GM23248 (cell line): ENCODE data around the gene SPATA2L. TPM values are rescaled to one million over a fixed set of nuclear protein-coding genes. Genes with fewer than 3 reads are reported as not detected.
A peak's percentile ranks its signal among the peaks of the same experiment; 100 is the strongest.
"Not testable (repeated sequence)": the region's sequence is repeated elsewhere in the genome, so short reads cannot be mapped to it uniquely, and the experiment has no call there.

ENCODE experiments used
- DNase-seq: peaks from one replicate; pipeline ENCODE4 v3.0.0-alpha.2; 2015
- H2AFZ ChIP-seq: fragments of 200-600 bp; sonication (generic); 2 replicates; pipeline ENCODE4 v1.6.1; 2016; ENCODE audit warnings: antibody characterized with exemption
- H3F3A ChIP-seq: fragments of 200-600 bp; sonication (generic); 2 replicates; pipeline ENCODE4 v1.6.1; 2016; ENCODE audit warnings: mild to moderate bottlenecking, antibody characterized with exemption, mixed run types; ENCODE audit not compliant: insufficient read depth
- H3K27ac ChIP-seq: fragments of 200-600 bp; sonication (generic); 2 replicates; pipeline ENCODE4 v1.5.1; 2016; ENCODE audit warnings: mild to moderate bottlenecking
- H3K27me3 ChIP-seq: fragments of 200-600 bp; sonication (generic); replicated peaks from 2 replicates; pipeline ENCODE4 v1.6.1; 2016; ENCODE audit warnings: mild to moderate bottlenecking; ENCODE audit not compliant: insufficient read depth
- H3K36me3 ChIP-seq: fragments of 200-600 bp; sonication (generic); 2 replicates; pipeline ENCODE4 v1.6.1; 2016; ENCODE audit warnings: low read depth, mild to moderate bottlenecking
- H3K4me1 ChIP-seq: fragments of 200-600 bp; sonication (generic); 2 replicates; pipeline ENCODE4 v1.6.1; 2016; ENCODE audit warnings: mild to moderate bottlenecking; ENCODE audit not compliant: insufficient read depth
- H3K4me2 ChIP-seq: fragments of 200-600 bp; sonication (generic); one replicate; pipeline ENCODE4 v1.6.1; 2016; ENCODE audit warnings: mild to moderate bottlenecking; ENCODE audit not compliant: unreplicated experiment
- H3K4me3 ChIP-seq: fragments of 200-600 bp; sonication (generic); 2 replicates; pipeline ENCODE4 v1.5.1; 2016; ENCODE audit warnings: mild to moderate bottlenecking
- H3K79me2 ChIP-seq: fragments of 200-600 bp; sonication (generic); 2 replicates; pipeline ENCODE4 v1.6.1; 2016; ENCODE audit warnings: mild to moderate bottlenecking; ENCODE audit not compliant: insufficient read depth
- H3K9ac ChIP-seq: fragments of 200-600 bp; sonication (generic); 2 replicates; pipeline ENCODE4 v1.6.1; 2016; ENCODE audit warnings: mild to moderate bottlenecking
- H3K9me2 ChIP-seq: fragments of 200-600 bp; sonication (generic); 2 replicates; pipeline ENCODE4 v1.6.1; 2016; ENCODE audit warnings: mixed run types, mild to moderate bottlenecking, moderate library complexity; ENCODE audit not compliant: insufficient read depth
- H3K9me3 ChIP-seq: fragments of 200-600 bp; sonication (generic); one replicate; pipeline ENCODE4 v1.6.1; 2017; ENCODE audit warnings: low read depth
- H4K20me1 ChIP-seq: fragments of 200-600 bp; sonication (generic); 2 replicates; pipeline ENCODE4 v1.6.0; 2016; ENCODE audit not compliant: insufficient read depth
- EZH2 ChIP-seq: fragments of 200-600 bp; sonication (generic); IDR thresholded peaks from 2 replicates; pipeline ENCODE4 v1.6.1; 2018; ENCODE audit warnings: antibody characterized with exemption, mild to moderate bottlenecking; ENCODE audit not compliant: insufficient read depth, poor library complexity, severe bottlenecking
- EZH2phosphoT487 ChIP-seq: fragments of 200-600 bp; sonication (generic); IDR thresholded peaks from 2 replicates; pipeline ENCODE4 v1.6.1; 2018; ENCODE audit warnings: antibody characterized with exemption, moderate library complexity, mild to moderate bottlenecking, low read depth; ENCODE audit not compliant: insufficient read depth
- WGBS, 2 experiments: methylation state at CpG; one replicate each; pipeline ENCODE4 v1.1.6; 2015 to 2017; ENCODE audit warnings: low lambda C conversion rate in 2 of 2, low coverage in 1 of 2; ENCODE audit errors: missing lambda C conversion rate in 2 of 2; 5-methylcytosine and 5-hydroxymethylcytosine counted together
- in situ Hi-C: fragments of 300-500 bp; cut with MboI; formaldehyde crosslinking; loops from 2 replicates; pipeline ENCODE4 v1.15.0; 2020
- polyA plus RNA-seq: library from polyadenylated mRNA; unstranded; fragments of >200 nt; fragmentation: Nextera tagmentation; extraction: Ambion mirVana; gene quantifications from 2 replicates; pipeline ENCODE4 v1.2.1, GENCODE V29; 2016
- total RNA-seq: library from RNA; depleted of rRNA; stranded (reverse); fragments of >200 nt; shearing (Covaris generic); gene quantifications from 2 replicates; pipeline ENCODE4 v1.2.3, GENCODE V29; 2014

The SPATA2L gene
- total and polyA plus RNA-seq, 2 experiments from 2014 or later, result 12.7 to 27.5 TPM

- Histone ChIP-seq H3K36me3 (no peaks in the 10 kb centered on the region), H3K4me1 (no peaks in the 10 kb centered on the region; the same call in 1 of the 2 replicates), H3K27me3 (no peaks in the 10 kb centered on the region), H3K9me2 (no peaks in the 10 kb centered on the region), H3K79me2 (no peaks in the 10 kb centered on the region), H3K9me3 (no peaks in the 10 kb centered on the region), H3K27ac (no peak overlapping the region), H3K4me2 (no peak overlapping the region), H2AFZ (no peak overlapping the region), H3F3A (peaks cover 9% of the 10 kb centered on the region; the same call in 1 of the 2 replicates), H4K20me1 (no peaks in the 10 kb centered on the region), H3K9ac (no peak overlapping the region), H3K4me3 (no peak overlapping the region)
- TF ChIP-seq EZH2phosphoT487 (no peak), EZH2 (no peak)
- no peak for DNase-seq
- in situ Hi-C loops, result no loop called here
- 89% methylated on average over 16 of the region's 16 CpGs for whole genome bisulfite sequencing, 2 experiments
Observed at GRCh38 chr16:89672177-89672941, 29.1 kb downstream of the SPATA2L start.

DNA sequence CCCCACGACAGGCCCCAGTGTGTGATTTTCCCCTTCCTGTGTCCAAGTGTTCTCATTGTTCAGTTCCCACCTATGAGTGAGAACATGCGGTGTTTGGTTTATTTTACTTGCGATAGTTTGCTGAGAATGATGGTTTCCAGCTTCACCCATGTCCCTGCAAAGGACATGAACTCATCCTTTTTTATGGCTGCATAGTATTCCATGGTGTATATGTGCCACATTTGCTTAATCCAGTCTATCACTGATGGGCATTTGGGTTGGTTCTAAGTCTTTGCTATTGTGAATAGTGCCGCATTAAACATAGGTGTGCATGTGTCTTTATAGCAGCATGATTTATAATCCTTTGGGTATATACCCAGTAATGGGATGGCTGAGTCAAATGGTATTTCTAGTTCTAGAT lies 29.9 kb downstream of the SPATA2L start:
- H3K9me2 ChIP-seq, H3K4me2 ChIP-seq, H3K27me3 ChIP-seq, in situ Hi-C loops, H3K27ac ChIP-seq, H2AFZ ChIP-seq, H3K9ac ChIP-seq, H3K4me1 ChIP-seq, DNase-seq, H3K9me3 ChIP-seq, H3K4me3 ChIP-seq, H3F3A ChIP-seq, H4K20me1 ChIP-seq, H3K36me3 ChIP-seq, H3K79me2 ChIP-seq: not testable (repeated sequence)
- WGBS, 2 experiments, result 93 to 98% methylated on average over 4 of the region's 4 CpGs

DNA sequence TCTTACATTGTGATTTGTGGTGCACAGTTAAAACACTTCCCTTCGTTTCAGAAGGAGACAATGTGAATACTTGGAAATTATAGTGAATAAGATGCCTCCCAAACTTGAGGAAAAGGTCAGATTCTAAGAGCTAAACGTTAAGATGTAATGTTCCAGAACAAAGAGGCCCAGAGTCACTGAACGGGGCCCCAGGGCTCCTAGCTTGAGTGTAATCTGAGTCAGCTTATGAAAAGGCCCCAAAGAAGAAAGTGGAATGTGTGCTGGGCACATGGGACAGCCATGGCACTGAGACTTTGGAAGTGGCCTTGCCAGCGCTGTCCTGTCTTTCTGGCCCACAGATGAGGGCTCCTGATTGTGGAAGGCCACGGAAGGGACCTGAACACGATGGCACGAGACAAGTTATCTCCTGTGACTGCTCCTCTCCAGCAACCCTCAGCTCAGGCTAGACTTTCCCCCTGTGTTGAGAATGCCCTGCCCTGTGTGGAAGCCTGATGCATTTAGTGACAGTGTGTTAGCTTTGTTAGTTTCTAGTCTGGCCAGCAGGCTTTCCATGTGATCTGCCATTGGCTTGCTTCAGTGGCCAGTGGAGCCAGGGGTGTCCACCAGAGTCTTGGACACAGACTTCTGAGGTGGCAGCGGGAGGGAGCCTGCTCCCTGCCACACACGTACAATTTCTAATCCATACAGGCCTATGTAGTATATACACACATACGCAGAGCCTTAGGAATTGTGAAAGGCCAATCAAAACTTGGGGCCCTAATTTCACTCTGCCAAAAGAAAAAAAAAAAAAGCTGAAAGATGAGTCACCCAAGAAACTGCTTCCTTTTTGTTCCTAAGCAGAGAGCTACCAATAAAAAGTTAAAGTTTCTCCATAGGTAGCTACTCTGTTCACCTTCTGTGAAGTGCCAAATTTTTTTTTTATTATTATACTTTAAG lies 30.7 kb downstream of the SPATA2L start:
- Histone ChIP-seq H4K20me1 (no peaks in the 10 kb centered on the region), H3K4me2 (no peak overlapping the region), H3K4me1 (no peaks in the 10 kb centered on the region; the same call in 1 of the 2 replicates), H3K36me3 (no peaks in the 10 kb centered on the region), H3K27ac (no peak overlapping the region), H2AFZ (no peak overlapping the region), H3K79me2 (no peaks in the 10 kb centered on the region), H3K27me3 (no peaks in the 10 kb centered on the region), H3K9me3 (no peaks in the 10 kb centered on the region), H3K9me2 (no peaks in the 10 kb centered on the region), H3K4me3 (no peak overlapping the region), H3K9ac (no peak overlapping the region), H3F3A (peaks cover 9% of the 10 kb centered on the region; the same call in 1 of the 2 replicates)
- peak; percentile 45 for DNase-seq
- no peak for TF ChIP-seq EZH2
- no peak for TF ChIP-seq EZH2phosphoT487
- 91 to 96% methylated on average over 10 of the region's 10 CpGs for WGBS, 2 experiments
- in situ Hi-C loops, result no loop called here

GRCh38 chr16:89669755-89670154 lies 31.8 kb downstream of the SPATA2L start:
- in situ Hi-C loops, result no loop called here
- Histone ChIP-seq H4K20me1 (no peaks in the 10 kb centered on the region), H3K27ac (no peak overlapping the region), H3K4me2 (no peak overlapping the region), H3K9me3 (no peaks in the 10 kb centered on the region), H3K27me3 (no peaks in the 10 kb centered on the region), H3K9ac (no peak overlapping the region), H3F3A (peaks cover 9% of the 10 kb centered on the region; the same call in 1 of the 2 replicates), H3K4me1 (no peaks in the 10 kb centered on the region; the same call in 1 of the 2 replicates), H3K9me2 (no peaks in the 10 kb centered on the region), H3K36me3 (no peaks in the 10 kb centered on the region), H3K4me3 (no peak overlapping the region), H2AFZ (no peak overlapping the region), H3K79me2 (no peaks in the 10 kb centered on the region)
- 92 to 100% methylated on average over 1 to 12 of the region's 13 CpGs for WGBS, 2 experiments
- TF ChIP-seq EZH2phosphoT487 (no peak), EZH2 (no peak)
- DNase-seq, result no peak
